ENCODE measurements around the gene OPRM1. TPM values are rescaled to one million over a fixed set of nuclear protein-coding genes. Genes with fewer than 3 reads are reported as not detected.
"Not testable (repeated sequence)": the region's sequence is repeated elsewhere in the genome, so short reads cannot be mapped to it uniquely, and the experiment has no call there.

The OPRM1 gene
- total RNA-seq, 1 experiment from 2014 or later, result not detected

DNA sequence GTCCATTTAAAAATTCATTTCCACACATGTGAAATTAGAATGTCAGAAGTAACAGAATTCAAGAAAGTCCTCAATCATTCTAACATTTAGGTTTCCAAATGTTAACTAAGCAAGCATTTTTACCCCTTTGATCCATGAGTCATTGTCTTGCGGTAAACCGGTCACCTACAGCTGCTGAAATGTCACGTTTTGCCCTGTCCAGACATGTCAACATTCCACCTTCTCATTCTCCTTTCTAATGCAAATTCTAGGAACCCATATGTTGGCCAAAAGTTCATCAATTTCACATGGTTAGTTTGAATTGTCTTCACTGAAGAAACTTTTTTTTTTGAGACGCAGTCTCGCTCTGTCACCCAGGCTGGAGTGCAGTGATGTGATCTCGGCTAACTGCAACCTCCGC is 200.4 kb downstream of the OPRM1 start:
- DNase-seq (ENCODE audit: low read depth), result no peak

- not testable (repeated sequence) for DNase-seq (ENCODE audit: low read depth)
Measured at GRCh38 chr6:154241061-154241460, 202.0 kb downstream of the OPRM1 start.

DNA sequence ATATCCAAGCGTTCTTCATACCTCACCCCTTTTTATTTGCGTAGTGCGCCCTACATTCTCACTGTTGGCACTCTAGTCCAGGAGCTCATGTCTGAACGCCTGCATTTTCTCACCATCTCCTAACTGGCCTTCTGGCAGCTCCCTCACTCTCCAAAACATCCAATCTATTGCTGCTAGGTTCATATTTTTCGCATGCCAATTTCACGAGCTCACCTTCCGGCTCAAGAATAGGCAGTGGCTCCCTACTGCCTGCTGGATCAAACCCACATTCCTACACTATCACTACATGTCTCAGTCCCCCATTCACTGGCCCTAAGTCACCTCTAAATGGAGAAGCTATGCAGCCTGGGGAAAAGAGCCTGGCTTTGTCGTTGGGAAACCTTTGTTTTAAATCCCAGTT is 202.5 kb downstream of the OPRM1 start:
- no peak for DNase-seq (ENCODE audit: low read depth)

- DNase-seq (ENCODE audit: low read depth), result no peak
Measured at GRCh38 chr6:154242617-154243357, 203.7 kb downstream of the OPRM1 start.

GRCh38 chr6:154243793-154244750 is 205.0 kb downstream of the OPRM1 start:
- no peak for DNase-seq (ENCODE audit: low read depth)

GRCh38 chr6:154245506-154245905 is 206.5 kb downstream of the OPRM1 start:
- no peak for DNase-seq (ENCODE audit: low read depth)

GRCh38 chr6:154246723-154247118 is 207.7 kb downstream of the OPRM1 start:
- DNase-seq (ENCODE audit: low read depth), result no peak

- DNase-seq (ENCODE audit: low read depth), result no peak
Measured at GRCh38 chr6:154247119-154247861, 208.2 kb downstream of the OPRM1 start.

GRCh38 chr6:154249499-154250298 is 210.7 kb downstream of the OPRM1 start:
- no peak for DNase-seq (ENCODE audit: low read depth)

DNA sequence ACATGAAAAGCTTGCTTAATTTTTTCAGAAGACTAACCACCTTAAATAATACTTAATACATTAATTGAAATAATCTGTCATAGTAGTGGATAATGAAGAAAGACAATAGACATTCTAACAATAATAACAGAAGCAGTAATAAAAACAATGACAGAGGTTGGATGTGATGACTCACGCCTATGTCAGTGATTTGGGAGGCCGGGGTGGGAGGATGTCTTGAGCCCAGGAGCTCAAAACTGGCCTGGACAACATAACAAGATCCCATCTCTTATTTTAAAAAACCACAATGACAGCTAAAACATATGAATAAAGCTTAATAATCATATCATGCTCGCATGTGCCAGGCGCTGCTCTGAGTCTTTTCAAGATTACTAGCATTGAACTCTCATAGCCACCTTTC is 212.1 kb downstream of the OPRM1 start:
- DNase-seq (ENCODE audit: low read depth), result no peak

- DNase-seq (ENCODE audit: low read depth), result no peak
Measured at GRCh38 chr6:154252678-154253077, 213.6 kb downstream of the OPRM1 start.

GRCh38 chr6:154257067-154257466 is 218.0 kb downstream of the OPRM1 start:
- DNase-seq (ENCODE audit: low read depth), result no peak

- DNase-seq (ENCODE audit: low read depth), result peak; percentile 26
Measured at GRCh38 chr6:154258064-154258757, 219.2 kb downstream of the OPRM1 start.

DNA sequence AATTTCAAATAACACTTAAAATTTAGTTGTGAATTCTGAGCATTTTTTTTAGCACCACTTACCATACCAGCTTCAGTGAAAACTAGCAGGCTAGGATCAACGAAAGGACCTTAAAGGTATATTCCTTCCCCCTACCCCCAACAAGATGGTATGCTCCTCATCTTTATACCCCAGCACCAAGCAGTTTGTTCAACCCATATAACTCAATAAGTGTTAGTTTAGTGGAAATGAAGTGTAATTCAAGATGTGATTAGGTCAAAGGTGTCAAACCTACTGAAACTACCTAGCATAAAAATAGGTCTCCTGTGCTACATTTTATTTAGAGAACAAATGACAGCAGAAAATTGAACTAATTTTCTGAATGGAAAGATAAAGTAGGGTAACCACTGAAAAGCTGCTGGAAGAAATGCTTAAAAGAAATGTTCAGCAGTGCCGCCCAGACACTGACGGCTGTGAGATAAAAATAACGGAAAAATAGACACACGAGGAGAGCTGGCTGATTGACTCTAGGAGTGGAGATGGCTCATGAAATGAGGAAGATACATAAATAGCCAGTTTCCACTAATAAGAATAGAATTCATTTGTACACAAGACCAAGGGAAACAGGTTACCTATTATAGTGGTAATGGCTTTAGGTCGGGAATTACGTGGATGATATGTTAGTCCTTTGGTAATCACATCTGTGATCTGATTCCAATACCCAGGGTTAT is 222.8 kb downstream of the OPRM1 start:
- DNase-seq (ENCODE audit: low read depth), result no peak

GRCh38 chr6:154266560-154267099 is 227.6 kb downstream of the OPRM1 start:
- DNase-seq (ENCODE audit: low read depth), result no peak

DNA sequence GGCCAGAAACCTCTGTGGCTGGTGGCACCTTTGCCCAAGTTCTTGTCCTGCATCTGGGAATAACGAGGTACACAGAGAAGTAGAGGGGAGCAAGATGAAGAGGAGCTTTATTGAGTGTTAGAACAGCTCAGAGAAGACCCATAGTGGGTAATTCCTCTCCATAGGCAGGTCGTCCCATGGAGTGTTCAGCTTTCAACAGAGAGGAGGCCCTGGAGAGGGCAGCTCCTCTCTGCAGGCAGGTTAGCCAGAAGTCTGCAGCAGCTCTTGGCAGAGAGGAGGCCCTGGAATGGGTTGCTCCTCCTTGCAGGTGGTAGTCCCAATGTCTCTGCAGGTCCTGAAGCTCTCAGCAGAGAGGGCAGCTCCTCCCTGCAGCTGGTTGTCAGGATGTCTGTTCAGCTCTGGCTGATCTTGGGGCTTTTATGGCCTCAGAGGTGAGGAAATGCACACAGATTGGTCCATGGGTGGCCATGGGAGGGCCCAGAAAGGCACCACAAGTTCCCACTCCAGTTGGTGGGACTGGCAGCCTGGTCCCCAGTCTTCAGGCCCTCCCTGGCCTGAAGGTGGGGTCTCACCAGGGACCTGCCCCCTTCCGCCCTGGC is 228.6 kb downstream of the OPRM1 start:
- DNase-seq (ENCODE audit: low read depth), result no peak

- no peak for DNase-seq (ENCODE audit: low read depth)
Measured at GRCh38 chr6:154268486-154268885, 229.4 kb downstream of the OPRM1 start.

DNA sequence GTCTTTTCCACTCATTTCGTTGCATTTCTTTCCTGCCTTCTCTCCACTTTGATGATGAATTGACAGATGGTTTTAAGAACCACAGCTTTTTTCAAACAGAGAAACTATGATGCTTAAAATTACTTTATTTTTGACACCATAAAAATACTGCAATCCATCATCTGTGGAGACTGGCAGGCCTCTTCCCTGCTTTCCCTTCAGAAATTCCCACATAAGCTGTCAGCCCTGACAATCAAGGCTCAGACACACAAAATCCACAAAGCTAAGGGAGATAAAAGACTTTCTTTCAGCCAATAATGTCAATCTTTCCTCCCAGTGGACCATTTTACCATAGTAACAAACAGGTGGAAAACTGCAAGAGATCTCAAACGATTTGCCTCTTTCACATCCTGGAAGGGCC is 235.1 kb downstream of the OPRM1 start:
- no peak for DNase-seq (ENCODE audit: low read depth)

Data from RPMI7951 (cell line).